GM12875 (cell line): ENCODE results near the gene NHLRC2.
A peak's percentile ranks its signal among the peaks of the same experiment; 100 is the strongest.

Experiments used
- H3K4me3 ChIP-seq: one replicate; pipeline ENCODE4 v1.5.1; 2011; ENCODE audit warnings: low read depth, low read length, control low read depth
- TF ChIP-seq, protein P1 (sequence below): IDR thresholded peaks from 2 replicates; pipeline ENCODE4 v1.5.1; 2011; ENCODE audit warnings: low read depth, mild to moderate bottlenecking, control low read depth, inconsistent platforms, low read length, moderate library complexity, borderline replicate concordance; ENCODE audit not compliant: insufficient read depth

The NHLRC2 gene

DNA sequence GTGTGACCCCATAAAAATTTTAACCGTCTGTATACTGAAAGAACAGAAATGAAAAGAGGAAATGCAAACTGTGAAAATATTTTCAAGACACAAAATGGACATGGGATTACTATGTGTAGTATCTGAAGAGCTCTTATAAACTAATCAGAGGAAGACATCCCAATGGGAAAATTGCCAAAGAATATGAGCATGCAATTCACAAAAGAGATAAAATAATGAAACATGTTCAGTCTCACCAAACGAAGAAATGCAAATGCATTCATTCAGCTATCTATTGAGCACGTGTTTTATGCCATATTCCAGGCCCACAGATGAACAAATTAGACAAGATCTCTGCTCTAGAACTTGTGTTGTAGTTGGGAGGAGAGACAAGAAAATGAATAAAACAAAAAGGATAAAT is 63.2 kb downstream of the NHLRC2 start:
- TF ChIP-seq, protein P1, sequence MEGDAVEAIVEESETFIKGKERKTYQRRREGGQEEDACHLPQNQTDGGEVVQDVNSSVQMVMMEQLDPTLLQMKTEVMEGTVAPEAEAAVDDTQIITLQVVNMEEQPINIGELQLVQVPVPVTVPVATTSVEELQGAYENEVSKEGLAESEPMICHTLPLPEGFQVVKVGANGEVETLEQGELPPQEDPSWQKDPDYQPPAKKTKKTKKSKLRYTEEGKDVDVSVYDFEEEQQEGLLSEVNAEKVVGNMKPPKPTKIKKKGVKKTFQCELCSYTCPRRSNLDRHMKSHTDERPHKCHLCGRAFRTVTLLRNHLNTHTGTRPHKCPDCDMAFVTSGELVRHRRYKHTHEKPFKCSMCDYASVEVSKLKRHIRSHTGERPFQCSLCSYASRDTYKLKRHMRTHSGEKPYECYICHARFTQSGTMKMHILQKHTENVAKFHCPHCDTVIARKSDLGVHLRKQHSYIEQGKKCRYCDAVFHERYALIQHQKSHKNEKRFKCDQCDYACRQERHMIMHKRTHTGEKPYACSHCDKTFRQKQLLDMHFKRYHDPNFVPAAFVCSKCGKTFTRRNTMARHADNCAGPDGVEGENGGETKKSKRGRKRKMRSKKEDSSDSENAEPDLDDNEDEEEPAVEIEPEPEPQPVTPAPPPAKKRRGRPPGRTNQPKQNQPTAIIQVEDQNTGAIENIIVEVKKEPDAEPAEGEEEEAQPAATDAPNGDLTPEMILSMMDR: no peak
- no peak overlapping the region for H3K4me3 ChIP-seq

- no peak overlapping the region for H3K4me3 ChIP-seq
- TF ChIP-seq, protein P1: no peak
Observed at GRCh38 chr10:113920114-113920513, 65.7 kb downstream of the NHLRC2 start.

DNA sequence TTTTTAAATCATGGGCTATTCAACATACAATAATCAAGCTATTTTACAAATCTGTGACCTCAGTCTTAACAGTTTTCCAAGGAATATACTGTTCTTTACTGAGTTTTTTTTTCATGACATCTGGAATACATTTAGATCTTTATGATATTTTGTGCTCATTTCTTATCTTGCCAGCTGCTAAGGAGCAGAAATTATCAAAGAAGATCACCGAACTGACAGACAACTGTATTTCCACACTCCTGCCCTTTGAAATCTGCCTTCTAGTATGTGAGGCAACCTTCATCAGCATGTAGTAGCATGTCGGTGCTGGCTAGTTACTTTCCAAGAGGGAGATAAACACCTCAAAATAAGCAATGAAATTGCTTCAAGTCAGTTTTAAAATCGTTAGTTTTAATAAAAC is 66.4 kb downstream of the NHLRC2 start:
- TF ChIP-seq, protein P1: no peak
- H3K4me3 ChIP-seq: no peak overlapping the region

GRCh38 chr10:113921561-113922370 is 67.3 kb downstream of the NHLRC2 start:
- H3K4me3 ChIP-seq: no peak overlapping the region
- TF ChIP-seq, protein P1: no peak

- no peak overlapping the region for H3K4me3 ChIP-seq
- TF ChIP-seq, protein P1: peak; percentile 24; the same call in 1 of the 2 replicates
Observed at GRCh38 chr10:113922787-113923570, 68.5 kb downstream of the NHLRC2 start.

GRCh38 chr10:113924186-113924585 is 69.7 kb downstream of the NHLRC2 start:
- TF ChIP-seq, protein P1: no peak
- no peak overlapping the region for H3K4me3 ChIP-seq
